ENCODE results near the gene POR.

- TF ChIP-seq CTCF (IDR thresholded peaks at IDR 0.05), result no peak
- TF ChIP-seq POLR2A (IDR thresholded peaks at IDR 0.05), result no peak
These were observed 39.0 kb downstream of the POR start for GRCh38 chr7:75953931-75954330.

Measured in heart left ventricle (tissue), 13 donors.